Endothelial cell of umbilical vein (primary cell): ENCODE data around the gene CACNA1C. TPM values are rescaled to one million over a fixed set of nuclear protein-coding genes. Genes with fewer than 3 reads are reported as not detected.

Source experiments
- BruUV-seq: library from RNA; stranded (reverse); fragments of 400-500 nt; replicated peaks from 2 replicates; lab custom pipeline; 2021; lab: Mats Ljungman, UMichigan
- CTCF ChIA-PET: fragments of 300-600, 350-600 bp; sonication (Branson Sonifier 250); formaldehyde crosslinking; loops from one replicate; lab custom pipeline; 2021; ENCODE audit warnings: antibody characterized with exemption, inconsistent platforms; lab: Charles Lee
- POLR2A ChIA-PET: fragments of 300-600, 350-600 bp; sonication (Branson Sonifier 250); formaldehyde crosslinking; loops from one replicate; lab custom pipeline; 2021; ENCODE audit warnings: antibody characterized with exemption, inconsistent platforms; lab: Charles Lee
- DNase-seq: peaks from one replicate; pipeline ENCODE4 v3.0.0-alpha.2; 2011; ENCODE audit warnings: low read depth, low spot score
- FAIRE-seq: peaks from 2 replicates; lab custom pipeline; 2011; peaks lifted over from hg19 to GRCh38; lab: Jason Lieb, UNC
- H2AFZ ChIP-seq: 2 replicates; pipeline ENCODE4 v1.6.0; 2012; ENCODE audit warnings: low read depth, low read length, control low read depth, inconsistent platforms
- H3K27ac ChIP-seq: 2 replicates; pipeline ENCODE4 v1.5.1; 2011; ENCODE audit warnings: low read depth, mild to moderate bottlenecking, control low read depth, low read length, moderate library complexity; ENCODE audit not compliant: insufficient read depth
- H3K27me3 ChIP-seq, 2 experiments: 2 replicates each; pipeline versions ENCODE4 v1.6.0 to v1.6.1; 2011; ENCODE audit warnings: low read length in 2 of 2, mixed read lengths in 1 of 2; ENCODE audit not compliant: control insufficient read depth in 2 of 2, insufficient read depth in 2 of 2
- H3K36me3 ChIP-seq, 2 experiments: 2 replicates in 1 of 2; 3 replicates in 1 of 2; pipeline ENCODE4 v1.5.1; 2011; ENCODE audit warnings: low read length in 2 of 2, mild to moderate bottlenecking in 1 of 2, moderate library complexity in 1 of 2; ENCODE audit not compliant: control insufficient read depth in 2 of 2, insufficient read depth in 2 of 2; ENCODE audit errors: extremely low read depth in 1 of 2
- H3K4me1 ChIP-seq: 3 replicates; pipeline ENCODE4 v1.5.1; 2011; ENCODE audit warnings: mild to moderate bottlenecking, low read length; ENCODE audit not compliant: control insufficient read depth, insufficient read depth; ENCODE audit errors: extremely low read depth
- H3K4me2 ChIP-seq: 2 replicates; pipeline ENCODE4 v1.6.1; 2011; ENCODE audit warnings: low read length, control low read depth, mixed read lengths; ENCODE audit not compliant: insufficient read depth
- H3K4me3 ChIP-seq, 3 experiments: fragments of 200-600 bp in 1 of 3; sonication (generic), shearing (Covaris generic) in 1 of 3; replicated peaks in 1 of 3; 2 replicates each; pipeline ENCODE4 v1.5.1; 2011 to 2016; ENCODE audit warnings: control low read depth in 3 of 3, low read length in 3 of 3, mild to moderate bottlenecking in 2 of 3, inconsistent platforms in 1 of 3, low read depth in 1 of 3, moderate library complexity in 1 of 3; ENCODE audit not compliant: insufficient read depth in 1 of 3
- H3K79me2 ChIP-seq: 2 replicates; pipeline ENCODE4 v1.6.0; 2012; ENCODE audit warnings: low read length, inconsistent platforms; ENCODE audit not compliant: control insufficient read depth, insufficient read depth
- H3K9ac ChIP-seq: replicated peaks from 2 replicates; pipeline ENCODE3; 2011; ENCODE audit warnings: low read length, control low read depth; ENCODE audit not compliant: insufficient read depth; ENCODE audit errors: extremely low read depth
- H3K9me1 ChIP-seq: replicated peaks from 3 replicates; pipeline ENCODE4 v1.6.0; 2011; ENCODE audit warnings: mild to moderate bottlenecking, low read length; ENCODE audit not compliant: control insufficient read depth, insufficient read depth; ENCODE audit errors: extremely low read depth
- H3K9me3 ChIP-seq: replicated peaks from 2 replicates; pipeline ENCODE4 v1.5.1; 2012; ENCODE audit warnings: low read length, inconsistent platforms; ENCODE audit not compliant: control insufficient read depth, insufficient read depth
- H4K20me1 ChIP-seq: replicated peaks from 2 replicates; pipeline ENCODE3; 2011; ENCODE audit warnings: mild to moderate bottlenecking, low read length; ENCODE audit not compliant: control insufficient read depth, insufficient read depth; ENCODE audit errors: extremely low read depth
- EZH2 ChIP-seq: IDR thresholded peaks from 2 replicates; pipeline ENCODE4 v1.6.1; 2012; ENCODE audit warnings: borderline replicate concordance, low read depth, mild to moderate bottlenecking, moderate library complexity, low read length, inconsistent platforms; ENCODE audit not compliant: severe bottlenecking
- FOS ChIP-seq: IDR thresholded peaks from 2 replicates; pipeline ENCODE4 v1.6.1; 2011; ENCODE audit warnings: mild to moderate bottlenecking, low read length, moderate library complexity, borderline replicate concordance; ENCODE audit not compliant: insufficient read depth
- GATA2 ChIP-seq: IDR thresholded peaks from 2 replicates; pipeline ENCODE4 v1.7.0; 2011; ENCODE audit warnings: low read depth, mild to moderate bottlenecking, moderate library complexity, mixed read lengths, low read length; ENCODE audit not compliant: insufficient read length, insufficient read depth
- JUN ChIP-seq: IDR thresholded peaks from 2 replicates; pipeline ENCODE4 v1.6.1; 2011; ENCODE audit warnings: borderline replicate concordance, low read depth; ENCODE audit not compliant: insufficient read length, insufficient read depth
- MYC ChIP-seq: IDR thresholded peaks from one replicate; pipeline ENCODE4 v1.6.1; 2011; ENCODE audit warnings: mild to moderate bottlenecking, low read depth, low read length
- POLR2A ChIP-seq: IDR thresholded peaks from 2 replicates; pipeline ENCODE4 v1.6.1; 2012; ENCODE audit warnings: low read depth, mild to moderate bottlenecking, control low read depth, low read length
- POLR2AphosphoS5 ChIP-seq: IDR thresholded peaks from 2 replicates; pipeline ENCODE4 v1.6.1; 2012; ENCODE audit warnings: low read depth, mild to moderate bottlenecking, control low read depth, low read length, moderate library complexity; ENCODE audit not compliant: insufficient read depth
- dilution Hi-C: fragments of 300-500 bp; cut with MboI; formaldehyde crosslinking; loops from one replicate; pipeline ENCODE4 v1.15.0; 2019; ENCODE audit warnings: low sequenced_read_pairs; ENCODE audit not compliant: extremely low pct_ligation_motif_present
- intact Hi-C: fragments of 100-400 bp; cut with micrococcal nuclease; formaldehyde crosslinking; loops from one replicate; pipeline ENCODE4 v1.10.0; 2022
- polyA plus RNA-seq, 4 experiments: library from polyadenylated mRNA; depleted of rRNA in 3 of 4; stranded (reverse) in 3 of 4; unstranded in 1 of 4; fragments of >200 nt; gene quantifications; 2 replicates each; pipeline versions ENCODE4 v1.2.1 to v1.2.3, GENCODE V29; 2011 to 2012; ENCODE audit warnings: missing spikeins in 1 of 4
- total RNA-seq: library from RNA; stranded (reverse); gene quantifications from 2 replicates; pipeline ENCODE4 v1.2.3, GENCODE V29; 2021
- TF ChIP-seq, protein P1 (sequence below): IDR thresholded peaks from 2 replicates; pipeline ENCODE4 v1.6.1; 2011; ENCODE audit not compliant: insufficient read depth, insufficient read length
- TF ChIP-seq, protein P2 (sequence below), 2 donors: IDR thresholded peaks; 1 replicate in 1 of 2; 2 replicates in 1 of 2; pipeline ENCODE4 v1.5.1; 2011; ENCODE audit warnings: low read length in 2 of 2, mild to moderate bottlenecking in 2 of 2, moderate library complexity in 2 of 2, control low read depth in 1 of 2, inconsistent platforms in 1 of 2, low read depth in 1 of 2; ENCODE audit not compliant: insufficient read depth in 1 of 2; ENCODE audit errors: extremely low read depth in 1 of 2

The CACNA1C gene
- total and polyA plus RNA-seq, 2 donors (not counting 3 experiments of a cell fraction or from before 2014, with no cell fraction given): not detected

DNA sequence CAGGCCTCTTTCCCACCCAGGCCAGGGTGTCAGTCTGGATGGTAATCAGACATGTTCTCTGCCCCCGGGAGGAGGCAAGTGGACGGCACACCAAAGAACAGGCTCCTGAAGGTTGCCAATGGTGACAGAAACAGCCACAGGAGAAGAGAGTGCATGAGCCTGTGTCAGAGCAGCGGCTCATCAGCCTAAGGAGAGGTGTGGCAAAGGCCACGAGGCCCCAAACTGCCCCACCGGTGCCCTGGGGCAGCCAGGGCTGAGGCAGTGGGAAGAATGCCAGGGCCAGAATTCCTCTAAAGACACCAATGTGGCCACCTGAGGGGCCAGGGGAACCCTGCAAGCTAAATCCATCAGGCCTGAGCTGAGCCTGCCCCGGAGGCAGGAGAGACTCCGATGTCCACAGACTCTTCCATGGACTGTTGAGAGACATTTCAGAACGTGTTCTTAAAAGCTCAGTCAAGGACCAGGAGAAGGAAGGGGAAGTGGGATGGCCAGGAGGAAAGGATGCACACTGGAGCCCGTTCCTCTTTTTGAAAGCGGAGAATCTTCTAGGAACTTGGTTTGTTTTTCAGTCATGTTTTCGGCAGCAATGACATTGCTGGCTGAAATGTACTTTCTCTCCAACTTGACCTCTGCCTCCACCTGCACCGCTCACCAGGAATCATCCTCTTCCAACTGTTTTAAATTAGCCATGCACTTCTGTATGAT lies 565.7 kb downstream of the CACNA1C start:
- DNase-seq (no peak), FAIRE-seq (no peak)
- dilution Hi-C loops (no loop called here), intact Hi-C loops (no loop called here)
- H3K36me3 ChIP-seq: no peaks in the 10 kb centered on the region
- H3K4me3 ChIP-seq: no peak overlapping the region
- no peaks in the 10 kb centered on the region for H3K9me1 ChIP-seq
- H3K79me2 ChIP-seq: no peaks in the 10 kb centered on the region
- no peaks in the 10 kb centered on the region for H4K20me1 ChIP-seq
- BruUV-seq: no TSS peak
- peaks cover 0 to 2% of the 10 kb centered on the region in 2 experiments for H3K27me3 ChIP-seq
- ChIA-PET POLR2A (no interaction called here), CTCF (no interaction called here)
- H3K4me2 ChIP-seq: no peak overlapping the region
- H2AFZ ChIP-seq: no peak overlapping the region
- no peak overlapping the region for H3K9ac ChIP-seq
- no peaks in the 10 kb centered on the region for H3K9me3 ChIP-seq
- H3K4me1 ChIP-seq: no peaks in the 10 kb centered on the region
- TF ChIP-seq POLR2A: no peak
- TF ChIP-seq, protein P1, sequence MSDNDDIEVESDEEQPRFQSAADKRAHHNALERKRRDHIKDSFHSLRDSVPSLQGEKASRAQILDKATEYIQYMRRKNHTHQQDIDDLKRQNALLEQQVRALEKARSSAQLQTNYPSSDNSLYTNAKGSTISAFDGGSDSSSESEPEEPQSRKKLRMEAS: no peak
- TF ChIP-seq JUN: no peak
- TF ChIP-seq, protein P2, sequence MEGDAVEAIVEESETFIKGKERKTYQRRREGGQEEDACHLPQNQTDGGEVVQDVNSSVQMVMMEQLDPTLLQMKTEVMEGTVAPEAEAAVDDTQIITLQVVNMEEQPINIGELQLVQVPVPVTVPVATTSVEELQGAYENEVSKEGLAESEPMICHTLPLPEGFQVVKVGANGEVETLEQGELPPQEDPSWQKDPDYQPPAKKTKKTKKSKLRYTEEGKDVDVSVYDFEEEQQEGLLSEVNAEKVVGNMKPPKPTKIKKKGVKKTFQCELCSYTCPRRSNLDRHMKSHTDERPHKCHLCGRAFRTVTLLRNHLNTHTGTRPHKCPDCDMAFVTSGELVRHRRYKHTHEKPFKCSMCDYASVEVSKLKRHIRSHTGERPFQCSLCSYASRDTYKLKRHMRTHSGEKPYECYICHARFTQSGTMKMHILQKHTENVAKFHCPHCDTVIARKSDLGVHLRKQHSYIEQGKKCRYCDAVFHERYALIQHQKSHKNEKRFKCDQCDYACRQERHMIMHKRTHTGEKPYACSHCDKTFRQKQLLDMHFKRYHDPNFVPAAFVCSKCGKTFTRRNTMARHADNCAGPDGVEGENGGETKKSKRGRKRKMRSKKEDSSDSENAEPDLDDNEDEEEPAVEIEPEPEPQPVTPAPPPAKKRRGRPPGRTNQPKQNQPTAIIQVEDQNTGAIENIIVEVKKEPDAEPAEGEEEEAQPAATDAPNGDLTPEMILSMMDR (IDR thresholded peaks at IDR 0.05; ENCODE audit: extremely low read depth in 1 of 2, insufficient read depth in 1 of 2, low read depth in 1 of 2, low read length in 2 of 2): no peak
- no peak for TF ChIP-seq MYC
- no peak for TF ChIP-seq GATA2
- no peak for TF ChIP-seq FOS
- TF ChIP-seq POLR2AphosphoS5: no peak
- no peak for TF ChIP-seq EZH2
- no peak overlapping the region for H3K27ac ChIP-seq
